ENCODE measurements around the gene AGAP2.

DNA sequence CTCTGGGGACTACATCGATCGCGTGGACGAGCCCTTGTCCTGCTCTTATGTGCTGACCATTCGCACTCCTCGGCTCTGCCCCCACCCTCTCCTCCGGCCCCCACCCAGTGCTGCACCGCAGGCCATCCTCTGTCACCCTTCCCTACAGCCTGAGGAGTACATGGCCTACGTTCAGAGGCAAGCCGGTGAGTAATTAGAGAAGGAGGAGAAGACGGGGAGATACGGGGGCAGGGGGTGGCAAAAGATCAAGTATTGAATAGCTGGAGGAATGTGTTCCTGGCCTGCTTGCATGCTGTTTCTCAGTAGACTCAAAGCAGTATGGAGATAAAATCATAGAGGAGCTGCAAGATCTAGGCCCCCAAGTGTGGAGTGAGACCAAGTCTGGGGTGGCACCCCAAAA is 22.8 kb downstream of the AGAP2 start:
- TF ChIP-seq, protein P1, sequence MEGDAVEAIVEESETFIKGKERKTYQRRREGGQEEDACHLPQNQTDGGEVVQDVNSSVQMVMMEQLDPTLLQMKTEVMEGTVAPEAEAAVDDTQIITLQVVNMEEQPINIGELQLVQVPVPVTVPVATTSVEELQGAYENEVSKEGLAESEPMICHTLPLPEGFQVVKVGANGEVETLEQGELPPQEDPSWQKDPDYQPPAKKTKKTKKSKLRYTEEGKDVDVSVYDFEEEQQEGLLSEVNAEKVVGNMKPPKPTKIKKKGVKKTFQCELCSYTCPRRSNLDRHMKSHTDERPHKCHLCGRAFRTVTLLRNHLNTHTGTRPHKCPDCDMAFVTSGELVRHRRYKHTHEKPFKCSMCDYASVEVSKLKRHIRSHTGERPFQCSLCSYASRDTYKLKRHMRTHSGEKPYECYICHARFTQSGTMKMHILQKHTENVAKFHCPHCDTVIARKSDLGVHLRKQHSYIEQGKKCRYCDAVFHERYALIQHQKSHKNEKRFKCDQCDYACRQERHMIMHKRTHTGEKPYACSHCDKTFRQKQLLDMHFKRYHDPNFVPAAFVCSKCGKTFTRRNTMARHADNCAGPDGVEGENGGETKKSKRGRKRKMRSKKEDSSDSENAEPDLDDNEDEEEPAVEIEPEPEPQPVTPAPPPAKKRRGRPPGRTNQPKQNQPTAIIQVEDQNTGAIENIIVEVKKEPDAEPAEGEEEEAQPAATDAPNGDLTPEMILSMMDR (IDR thresholded peaks at IDR 0.05), result no peak
- TF ChIP-seq EZH2 (IDR thresholded peaks at IDR 0.05; ENCODE audit: borderline replicate concordance, insufficient read depth, low read depth, low read length, poor library complexity, severe bottlenecking), result no peak
